GM19023 (cell line): ENCODE data around the gene HAPLN2.

Source experiments
- ATAC-seq: cut with Tn5 transposase; IDR thresholded peaks from one replicate; pipeline ENCODE4 v1.9.1; 2021; ENCODE audit warnings: mild to moderate bottlenecking, moderate library complexity; ENCODE audit not compliant: unreplicated experiment

The HAPLN2 gene

DNA sequence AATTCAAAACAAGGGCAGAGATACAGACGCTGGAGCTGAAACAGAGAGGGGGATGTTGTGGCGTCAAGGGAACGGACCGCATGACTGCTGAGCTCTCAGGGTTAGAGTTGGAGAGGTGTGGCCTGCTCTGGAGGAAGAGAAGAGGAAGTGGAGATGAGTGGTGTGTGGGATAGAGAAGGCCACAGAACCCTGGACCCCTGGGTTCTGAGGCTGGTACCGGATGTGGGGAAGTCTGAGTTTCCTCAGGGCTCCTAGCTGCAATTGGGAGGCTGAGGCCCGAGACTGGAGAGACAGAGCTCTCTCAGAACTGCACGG is 24.5 kb downstream of the HAPLN2 start:
- no peak for ATAC-seq

DNA sequence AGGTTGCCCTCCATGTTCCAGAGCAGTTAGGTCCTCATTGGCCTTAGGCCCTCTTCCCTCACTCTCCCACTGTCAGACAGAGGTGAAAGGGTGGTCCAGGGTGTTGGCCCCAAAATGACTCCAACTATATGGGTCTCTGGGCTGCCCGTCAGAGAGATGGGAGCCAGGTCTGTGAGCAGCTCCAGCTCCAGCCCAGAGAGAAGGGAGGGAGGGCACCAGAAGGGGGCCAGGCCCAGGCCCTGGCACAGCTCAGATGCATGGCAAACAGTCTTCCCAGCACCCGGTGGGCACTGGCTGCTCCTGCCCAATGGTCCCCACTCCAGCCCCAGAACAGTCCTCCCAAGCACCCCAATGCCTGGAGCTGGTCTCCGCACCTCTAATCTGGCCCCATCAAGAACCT is 24.9 kb downstream of the HAPLN2 start:
- ATAC-seq = no peak

DNA sequence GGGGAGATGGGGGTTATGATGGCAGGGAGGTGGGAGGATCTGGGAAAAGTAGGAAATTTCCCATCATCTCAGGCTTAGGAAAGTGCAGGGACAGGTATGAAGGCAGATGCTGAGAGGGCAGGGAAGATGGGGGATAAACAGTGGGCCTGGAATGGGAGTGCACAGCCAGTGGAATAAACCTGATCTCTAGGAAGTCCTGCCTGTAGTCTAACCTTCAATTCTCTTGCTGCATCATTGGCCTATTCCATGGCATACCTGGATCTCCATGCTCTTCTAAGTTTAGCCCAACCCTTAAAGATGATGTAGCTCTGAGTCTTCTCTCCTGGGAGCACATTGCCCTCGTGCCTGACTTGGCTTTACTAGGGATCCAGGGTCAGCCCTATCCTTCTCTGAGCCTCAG is 25.4 kb downstream of the HAPLN2 start:
- ATAC-seq = no peak

DNA sequence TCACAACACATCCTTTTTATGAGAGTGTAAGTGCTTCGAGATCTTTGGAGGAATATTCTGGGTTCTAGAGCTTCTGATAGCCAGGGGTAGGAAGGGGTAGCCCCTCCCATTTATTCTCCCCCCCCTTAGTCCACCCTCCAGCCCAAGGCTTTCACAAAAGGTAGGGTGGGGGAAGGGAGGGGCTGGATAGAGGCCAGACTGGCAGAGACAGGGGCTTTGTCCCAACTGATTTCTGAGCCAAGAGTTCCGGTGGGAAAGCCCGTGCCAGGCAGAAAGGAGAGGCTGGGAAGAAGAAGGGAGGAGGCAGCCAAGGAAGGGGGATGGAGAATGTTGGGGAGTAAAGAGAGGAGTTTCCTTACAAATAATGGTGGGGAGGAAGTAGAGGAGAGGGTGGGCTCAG is 25.8 kb downstream of the HAPLN2 start:
- ATAC-seq = no peak

DNA sequence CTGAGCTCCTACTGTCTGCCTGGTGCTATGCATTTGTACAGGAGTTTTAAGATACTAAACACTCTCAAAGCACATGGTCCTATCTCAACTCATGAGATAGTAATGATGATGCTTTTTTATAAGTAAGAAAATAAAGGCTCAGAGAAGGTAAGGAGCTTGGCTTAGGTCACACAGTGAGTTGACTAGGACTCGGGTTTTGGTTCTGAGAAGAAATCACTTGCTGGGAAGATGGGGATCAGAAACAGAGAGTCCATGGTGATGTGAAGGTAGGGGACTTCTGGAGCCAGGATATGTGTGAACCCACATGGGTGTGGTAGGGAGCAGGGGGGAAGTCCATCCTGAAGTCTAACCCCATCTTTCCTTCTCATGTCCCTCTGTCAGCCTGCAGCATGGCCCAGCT is 26.5 kb downstream of the HAPLN2 start:
- no peak for ATAC-seq

DNA sequence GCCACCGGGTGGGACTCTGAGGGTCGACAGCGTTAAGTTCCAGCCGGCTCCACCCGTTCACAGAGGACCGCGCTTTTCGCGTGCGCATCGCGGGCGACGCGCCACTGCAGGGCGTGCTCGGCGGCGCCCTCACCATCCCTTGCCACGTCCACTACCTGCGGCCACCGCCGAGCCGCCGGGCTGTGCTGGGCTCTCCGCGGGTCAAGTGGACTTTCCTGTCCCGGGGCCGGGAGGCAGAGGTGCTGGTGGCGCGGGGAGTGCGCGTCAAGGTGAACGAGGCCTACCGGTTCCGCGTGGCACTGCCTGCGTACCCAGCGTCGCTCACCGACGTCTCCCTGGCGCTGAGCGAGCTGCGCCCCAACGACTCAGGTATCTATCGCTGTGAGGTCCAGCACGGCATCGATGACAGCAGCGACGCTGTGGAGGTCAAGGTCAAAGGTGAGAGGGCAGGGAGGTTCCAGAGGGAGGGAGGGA is 27.6 kb downstream of the HAPLN2 start:
- no peak for ATAC-seq

DNA sequence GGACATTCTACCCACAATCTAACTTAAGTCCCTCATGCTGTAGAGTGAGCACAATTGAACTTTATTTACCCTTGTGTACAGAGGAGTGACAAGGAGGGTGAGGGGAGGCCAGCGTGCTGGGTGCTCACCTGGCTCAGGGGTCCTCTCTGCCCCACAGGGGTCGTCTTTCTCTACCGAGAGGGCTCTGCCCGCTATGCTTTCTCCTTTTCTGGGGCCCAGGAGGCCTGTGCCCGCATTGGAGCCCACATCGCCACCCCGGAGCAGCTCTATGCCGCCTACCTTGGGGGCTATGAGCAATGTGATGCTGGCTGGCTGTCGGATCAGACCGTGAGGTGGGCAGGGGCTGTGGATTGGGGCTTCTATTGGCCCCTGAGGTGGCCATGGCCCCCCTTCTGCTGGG is 28.1 kb downstream of the HAPLN2 start:
- no peak for ATAC-seq

DNA sequence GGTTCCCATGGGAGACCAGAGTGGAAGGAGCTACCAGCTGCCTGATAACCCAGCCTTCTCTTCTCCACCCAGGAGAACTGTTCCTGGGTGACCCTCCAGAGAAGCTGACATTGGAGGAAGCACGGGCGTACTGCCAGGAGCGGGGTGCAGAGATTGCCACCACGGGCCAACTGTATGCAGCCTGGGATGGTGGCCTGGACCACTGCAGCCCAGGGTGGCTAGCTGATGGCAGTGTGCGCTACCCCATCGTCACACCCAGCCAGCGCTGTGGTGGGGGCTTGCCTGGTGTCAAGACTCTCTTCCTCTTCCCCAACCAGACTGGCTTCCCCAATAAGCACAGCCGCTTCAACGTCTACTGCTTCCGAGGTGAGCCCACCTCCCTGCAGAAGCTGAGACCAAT is 29.3 kb downstream of the HAPLN2 start:
- no peak for ATAC-seq

DNA sequence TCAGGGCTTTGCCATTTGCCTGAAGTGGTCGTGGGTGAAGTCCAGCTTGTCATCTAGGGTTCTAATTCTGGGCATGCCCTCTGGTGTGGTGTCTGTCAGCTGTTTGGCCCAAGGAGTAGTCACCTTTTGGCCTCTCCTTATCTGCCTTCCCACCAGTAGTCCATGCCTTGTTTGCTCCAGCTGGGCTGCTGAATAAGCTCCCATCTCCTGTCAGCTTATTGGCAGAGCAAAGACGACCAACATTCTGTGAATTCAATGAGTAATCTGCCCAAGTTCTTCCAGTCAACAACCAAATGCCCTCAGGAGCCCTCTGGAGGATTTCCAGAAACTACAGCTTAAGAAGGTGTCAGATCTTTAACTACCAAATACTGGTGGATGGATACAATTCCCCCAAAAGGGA is 29.7 kb downstream of the HAPLN2 start:
- ATAC-seq = no peak

DNA sequence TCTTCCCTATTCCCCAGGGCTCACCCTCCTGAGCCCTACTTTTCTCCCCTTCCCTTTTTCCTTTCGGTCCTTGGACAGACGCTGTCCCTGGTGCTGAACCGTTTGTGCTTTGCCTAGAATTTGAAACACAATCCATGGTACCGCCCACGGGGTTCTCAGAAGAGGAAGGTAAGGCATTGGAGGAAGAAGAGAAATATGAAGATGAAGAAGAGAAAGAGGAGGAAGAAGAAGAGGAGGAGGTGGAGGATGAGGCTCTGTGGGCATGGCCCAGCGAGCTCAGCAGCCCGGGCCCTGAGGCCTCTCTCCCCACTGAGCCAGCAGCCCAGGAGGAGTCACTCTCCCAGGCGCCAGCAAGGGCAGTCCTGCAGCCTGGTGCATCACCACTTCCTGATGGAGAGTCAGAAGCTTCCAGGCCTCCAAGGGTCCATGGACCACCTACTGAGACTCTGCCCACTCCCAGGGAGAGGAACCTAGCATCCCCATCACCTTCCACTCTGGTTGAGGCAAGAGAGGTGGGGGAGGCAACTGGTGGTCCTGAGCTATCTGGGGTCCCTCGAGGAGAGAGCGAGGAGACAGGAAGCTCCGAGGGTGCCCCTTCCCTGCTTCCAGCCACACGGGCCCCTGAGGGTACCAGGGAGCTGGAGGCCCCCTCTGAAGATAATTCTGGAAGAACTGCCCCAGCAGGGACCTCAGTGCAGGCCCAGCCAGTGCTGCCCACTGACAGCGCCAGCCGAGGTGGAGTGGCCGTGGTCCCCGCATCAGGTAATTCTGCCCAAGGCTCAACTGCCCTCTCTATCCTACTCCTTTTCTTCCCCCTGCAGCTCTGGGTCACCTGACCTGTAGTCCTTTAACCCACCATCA is 33.1 kb downstream of the HAPLN2 start:
- no peak for ATAC-seq

DNA sequence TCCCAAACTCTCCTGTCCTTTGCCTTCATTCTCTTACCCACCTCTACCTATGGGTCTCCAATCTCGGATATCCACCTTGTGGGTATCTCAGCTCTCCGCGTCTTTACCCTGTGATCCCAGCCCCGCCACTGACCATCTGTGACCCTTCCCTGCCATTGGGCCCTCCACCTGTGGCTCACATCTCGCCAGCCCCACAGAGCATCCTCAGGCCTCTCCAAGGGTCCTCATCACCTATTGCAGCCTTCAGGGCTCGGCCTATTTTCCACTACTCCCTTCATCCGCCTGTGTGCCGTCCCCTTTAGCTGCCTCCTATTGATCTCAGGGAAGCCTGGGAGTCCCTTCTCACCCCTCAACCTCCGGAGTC is 33.8 kb downstream of the HAPLN2 start:
- no peak for ATAC-seq

DNA sequence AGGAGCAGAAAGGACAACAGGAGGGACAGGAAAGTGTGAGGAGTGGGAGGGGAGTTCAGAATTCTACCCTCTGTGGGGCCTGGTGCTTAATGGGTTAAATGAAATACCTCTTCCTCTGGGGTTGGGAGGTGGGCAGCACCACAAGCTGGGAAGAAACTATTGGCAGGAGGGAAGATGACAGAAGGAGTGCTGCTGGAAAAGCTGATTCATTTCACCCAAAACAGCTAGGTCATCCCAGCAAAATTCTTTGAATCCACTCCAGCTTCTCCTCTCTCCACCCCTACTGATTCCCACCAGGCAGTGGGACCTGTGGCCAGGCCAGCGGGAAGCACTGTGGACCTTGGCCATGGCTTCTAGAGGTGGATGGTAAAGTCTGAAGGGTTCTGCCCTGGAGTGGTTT is 35.5 kb downstream of the HAPLN2 start:
- ATAC-seq = no peak

DNA sequence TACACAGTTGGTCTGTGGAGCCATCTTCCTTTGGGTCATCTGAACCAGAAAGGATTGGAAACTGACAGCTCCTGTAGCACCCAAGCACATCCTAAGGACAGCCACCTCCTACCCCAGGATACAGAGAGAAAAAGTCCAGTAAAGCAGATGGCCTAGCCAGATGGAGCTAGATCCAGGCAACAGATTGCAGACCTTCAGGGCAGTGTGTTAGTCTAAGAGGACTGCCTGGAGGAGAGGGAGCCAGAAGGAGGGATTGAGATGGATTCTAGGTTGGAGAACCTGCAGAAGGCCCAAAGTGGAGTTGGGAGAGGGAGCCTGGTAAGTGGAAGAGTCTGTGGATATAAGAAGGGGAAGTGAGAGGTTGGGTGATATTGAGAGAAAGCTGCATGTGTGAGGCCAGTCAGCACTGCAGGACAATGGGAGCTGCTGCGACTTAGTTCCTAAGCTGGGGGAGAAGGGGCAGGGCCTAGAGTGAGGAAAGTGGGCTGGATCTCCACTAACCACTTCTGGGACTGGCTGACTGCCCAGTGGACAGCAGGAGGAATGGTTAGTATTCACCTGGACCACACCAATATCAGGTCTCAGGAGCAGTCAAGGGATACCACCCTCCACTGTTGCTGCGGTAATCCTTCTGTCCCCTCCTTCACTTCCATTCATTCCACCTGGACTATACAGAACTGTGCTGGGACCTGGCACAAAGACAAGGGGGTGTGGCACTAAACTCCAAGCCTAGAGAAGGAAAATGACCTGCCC is 36.1 kb downstream of the HAPLN2 start:
- ATAC-seq = no peak

DNA sequence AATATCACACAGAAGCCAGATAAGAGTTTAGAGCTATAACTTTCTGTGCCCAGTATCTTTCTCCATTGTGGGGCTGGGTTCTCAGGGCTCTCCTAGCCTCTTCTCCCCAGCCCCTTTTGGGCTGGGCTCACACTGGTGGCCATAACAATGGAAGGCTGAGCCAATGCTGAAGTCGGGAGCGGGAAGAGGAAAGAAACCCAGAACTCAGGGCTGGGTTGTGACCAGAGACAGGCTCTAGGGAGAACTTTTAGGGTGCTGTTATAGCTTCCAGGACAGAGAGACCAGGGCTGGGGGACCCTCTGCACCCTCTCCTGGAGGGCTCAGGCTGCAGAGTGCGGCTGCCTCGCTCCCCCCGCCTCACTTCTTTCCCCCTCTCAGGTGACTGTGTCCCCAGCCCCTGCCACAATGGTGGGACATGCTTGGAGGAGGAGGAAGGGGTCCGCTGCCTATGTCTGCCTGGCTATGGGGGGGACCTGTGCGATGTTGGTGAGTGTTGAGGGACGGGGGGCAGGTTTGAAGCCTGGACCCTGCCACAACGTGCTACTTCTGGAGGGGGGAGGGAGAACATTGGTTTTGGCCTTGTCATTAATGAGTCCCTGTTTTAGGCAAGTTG is 36.8 kb downstream of the HAPLN2 start:
- ATAC-seq = no peak

DNA sequence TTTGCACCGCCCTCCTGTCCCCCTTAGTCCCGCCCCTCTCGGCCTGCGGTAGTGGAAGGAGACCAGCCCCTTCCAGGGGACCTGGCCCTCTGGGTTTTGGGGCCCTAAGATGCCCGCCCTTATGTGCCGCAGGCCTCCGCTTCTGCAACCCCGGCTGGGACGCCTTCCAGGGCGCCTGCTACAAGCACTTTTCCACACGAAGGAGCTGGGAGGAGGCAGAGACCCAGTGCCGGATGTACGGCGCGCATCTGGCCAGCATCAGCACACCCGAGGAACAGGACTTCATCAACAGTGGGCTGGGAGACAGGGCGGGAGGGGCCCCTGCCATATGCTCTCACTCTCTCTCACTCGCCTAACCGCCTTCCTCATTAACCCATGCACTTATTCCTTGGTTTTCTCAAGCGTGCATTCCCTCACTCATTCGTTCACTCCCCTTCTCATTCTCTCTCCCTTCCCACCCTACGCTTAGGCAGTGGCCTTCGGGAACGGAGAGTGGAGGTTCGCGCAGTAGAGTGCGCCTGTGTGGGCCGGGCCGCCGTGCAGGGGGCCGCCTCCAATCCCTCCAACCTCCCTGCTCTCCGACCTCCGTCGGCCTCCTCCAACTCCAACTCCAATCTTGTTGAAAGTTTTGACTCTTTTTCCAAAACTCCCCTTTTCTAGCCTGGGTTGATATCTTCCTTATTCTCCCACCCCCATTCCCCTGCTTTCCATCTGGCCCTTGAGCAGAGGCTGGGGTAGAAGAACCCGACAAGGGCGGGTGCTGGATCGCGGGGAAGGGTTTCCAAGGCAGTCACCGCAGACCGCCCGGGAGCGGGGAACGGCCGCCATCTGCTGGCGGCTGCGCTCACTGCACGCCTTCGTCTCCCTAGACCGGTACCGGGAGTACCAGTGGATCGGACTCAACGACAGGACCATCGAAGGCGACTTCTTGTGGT is 37.9 kb downstream of the HAPLN2 start:
- no peak for ATAC-seq

DNA sequence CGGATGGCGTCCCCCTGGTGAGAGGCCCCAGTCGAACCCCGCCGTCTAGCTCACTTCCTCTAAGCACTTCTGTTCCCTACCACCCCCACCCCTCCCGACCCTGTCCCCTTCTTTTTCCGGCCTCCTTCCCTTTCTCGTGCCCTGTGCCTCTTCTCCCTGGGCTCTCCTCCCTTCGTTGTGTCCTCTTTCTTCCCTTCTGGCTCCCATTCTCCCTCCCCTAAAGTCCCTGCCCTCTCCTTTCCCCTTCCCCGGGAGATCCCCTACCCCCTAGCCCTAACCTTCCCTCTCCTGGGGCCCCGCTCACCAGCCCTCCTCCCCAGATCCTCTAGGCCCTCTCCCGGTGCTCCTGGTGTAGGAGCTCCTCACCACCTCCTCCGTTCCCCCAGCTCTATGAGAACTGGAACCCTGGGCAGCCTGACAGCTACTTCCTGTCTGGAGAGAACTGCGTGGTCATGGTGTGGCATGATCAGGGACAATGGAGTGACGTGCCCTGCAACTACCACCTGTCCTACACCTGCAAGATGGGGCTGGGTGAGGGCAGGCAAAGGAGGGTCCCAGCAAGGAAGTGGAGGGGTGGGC is 38.6 kb downstream of the HAPLN2 start:
- no peak for ATAC-seq

DNA sequence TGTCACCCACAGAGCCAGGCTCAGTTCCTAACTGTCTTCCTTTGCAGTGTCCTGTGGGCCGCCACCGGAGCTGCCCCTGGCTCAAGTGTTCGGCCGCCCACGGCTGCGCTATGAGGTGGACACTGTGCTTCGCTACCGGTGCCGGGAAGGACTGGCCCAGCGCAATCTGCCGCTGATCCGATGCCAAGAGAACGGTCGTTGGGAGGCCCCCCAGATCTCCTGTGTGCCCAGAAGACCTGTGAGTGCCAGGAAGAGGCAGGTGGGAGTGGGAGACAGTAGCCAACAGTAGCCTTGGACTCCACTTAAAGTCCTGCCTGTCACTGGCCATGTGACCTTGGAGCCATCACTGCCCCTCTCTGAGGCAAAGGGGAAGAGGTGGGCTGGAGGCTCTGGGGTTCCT is 39.3 kb downstream of the HAPLN2 start:
- ATAC-seq = no peak

DNA sequence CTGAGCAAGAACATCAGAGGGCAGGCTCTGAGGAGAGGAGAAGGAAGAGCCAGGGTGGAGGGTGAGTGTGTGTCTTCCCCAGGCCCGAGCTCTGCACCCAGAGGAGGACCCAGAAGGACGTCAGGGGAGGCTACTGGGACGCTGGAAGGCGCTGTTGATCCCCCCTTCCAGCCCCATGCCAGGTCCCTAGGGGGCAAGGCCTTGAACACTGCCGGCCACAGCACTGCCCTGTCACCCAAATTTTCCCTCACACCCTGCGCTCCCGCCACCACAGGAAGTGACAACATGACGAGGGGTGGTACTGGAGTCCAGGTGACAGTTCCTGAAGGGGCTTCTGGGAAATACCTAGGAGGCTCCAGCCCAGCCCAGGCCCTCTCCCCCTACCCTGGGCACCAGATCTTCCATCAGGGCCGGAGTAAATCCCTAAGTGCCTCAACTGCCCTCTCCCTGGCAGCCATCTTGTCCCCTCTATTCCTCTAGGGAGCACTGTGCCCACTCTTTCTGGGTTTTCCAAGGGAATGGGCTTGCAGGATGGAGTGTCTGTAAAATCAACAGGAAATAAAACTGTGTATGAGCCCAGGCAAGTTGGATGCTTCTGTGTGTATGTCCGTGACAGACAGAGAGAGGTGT is 39.8 kb downstream of the HAPLN2 start:
- ATAC-seq = no peak

DNA sequence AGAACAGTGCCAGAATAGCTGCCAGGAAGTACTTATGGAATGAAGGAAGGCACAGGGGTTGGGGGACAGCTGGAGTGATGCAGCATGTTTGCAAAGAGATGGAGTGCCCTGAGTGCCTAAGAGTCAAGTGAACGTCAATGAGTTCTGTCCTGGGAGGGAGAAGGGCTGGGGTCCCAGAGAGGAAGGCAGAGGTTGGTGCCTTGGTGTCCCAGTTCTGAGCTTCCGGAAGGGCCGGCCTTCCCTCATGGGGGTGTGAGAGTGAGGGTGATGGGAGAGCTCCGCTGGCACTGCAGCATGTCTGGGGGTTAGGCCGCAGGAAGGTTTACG is 40.4 kb downstream of the HAPLN2 start:
- no peak for ATAC-seq

DNA sequence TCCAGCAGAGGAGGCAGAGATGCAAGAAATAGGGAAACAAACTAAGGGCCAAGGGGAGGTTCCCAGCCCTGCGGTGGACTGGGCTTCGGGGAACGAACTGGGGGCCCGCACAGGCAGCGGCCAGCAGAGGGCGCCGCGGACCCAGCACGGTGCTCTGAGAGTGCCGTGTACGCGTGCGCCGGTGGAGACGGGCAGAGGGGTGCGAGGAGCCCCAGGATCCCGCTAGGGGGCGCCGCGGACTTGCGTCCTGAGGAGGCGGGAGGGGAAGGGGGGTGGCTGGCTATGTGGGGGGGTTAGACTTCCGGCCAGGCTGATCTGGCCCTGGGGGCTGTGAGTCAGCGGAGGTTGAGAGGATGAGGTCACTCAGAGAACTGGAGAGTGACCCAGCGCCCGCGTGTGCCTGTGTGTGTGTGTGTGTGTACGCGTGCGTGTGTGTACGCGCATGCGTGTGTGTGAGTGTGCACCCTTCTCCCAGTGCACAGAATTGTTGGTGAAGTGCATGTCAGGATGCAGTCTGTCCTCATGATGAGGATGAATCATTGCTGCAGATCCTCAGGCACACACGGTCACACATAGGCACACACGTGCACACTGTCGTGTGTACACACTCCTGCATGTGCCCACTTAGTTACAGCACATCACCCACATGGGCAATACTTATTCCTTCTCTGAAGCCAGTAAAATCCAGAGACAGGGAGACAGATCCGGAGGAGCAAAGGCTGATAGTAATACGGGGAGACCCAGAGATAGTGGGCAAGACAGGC is 41.0 kb downstream of the HAPLN2 start:
- ATAC-seq = peak; percentile 55
